HepG2 (cell line): Measurements from ENCODE around the gene ZDHHC3. TPM values are rescaled to one million over a fixed set of nuclear protein-coding genes. Genes with fewer than 3 reads are reported as not detected.
A peak's percentile ranks its signal among the peaks of the same experiment; 100 is the strongest.

Source experiments
- CREM ChIP-seq, 2 experiments: sonication (generic) in 1 of 2; formaldehyde crosslinking in 1 of 2; IDR thresholded peaks; 2 replicates each; pipeline versions ENCODE4 v1.4.0 to v1.6.1; 2016 to 2020; ENCODE audit warnings: antibody characterized with exemption in 1 of 2, mild to moderate bottlenecking in 1 of 2, missing genetic modification reagents in 1 of 2
- FOXP1 ChIP-seq, 2 experiments: fragments of 450-650 bp in 1 of 2; IDR thresholded peaks; 2 replicates each; pipeline ENCODE4 v1.6.1; 2017 to 2018; ENCODE audit warnings: antibody characterized with exemption in 1 of 2
- MATR3 ChIP-seq: sonication (generic); formaldehyde crosslinking; IDR thresholded peaks from 2 replicates; pipeline ENCODE4 v1.4.0; 2020; ENCODE audit warnings: missing genetic modification reagents
- NCOR1 ChIP-seq: fragments of 200-600 bp; sonication (generic); IDR thresholded peaks from 2 replicates; pipeline ENCODE4 v1.7.0; 2017; ENCODE audit warnings: antibody characterized with exemption, low read length, borderline replicate concordance
- NR2F6 ChIP-seq, 2 experiments: IDR thresholded peaks; 2 replicates each; pipeline ENCODE4 v1.6.1; 2016; ENCODE audit warnings: antibody characterized with exemption in 1 of 2, mild to moderate bottlenecking in 1 of 2
- SOX6 ChIP-seq, 2 experiments: fragments of 450-650 bp in 1 of 2; sonication (generic) in 1 of 2; formaldehyde crosslinking in 1 of 2; IDR thresholded peaks; 2 replicates each; pipeline versions ENCODE4 v1.4.0 to v1.6.1; 2017 to 2020; ENCODE audit warnings: antibody characterized with exemption in 1 of 2, mild to moderate bottlenecking in 1 of 2, missing genetic modification reagents in 1 of 2
- TCF7 ChIP-seq: sonication (generic); IDR thresholded peaks from 2 replicates; pipeline ENCODE4 v1.6.1; 2016; ENCODE audit warnings: antibody characterized with exemption, low read depth
- ZBTB46 ChIP-seq: sonication (generic); formaldehyde crosslinking; IDR thresholded peaks from 2 replicates; pipeline ENCODE4 v1.4.0; 2020; ENCODE audit warnings: mild to moderate bottlenecking, missing genetic modification reagents, borderline replicate concordance
- ZFP62 ChIP-seq: sonication (generic); formaldehyde crosslinking; IDR thresholded peaks from 2 replicates; pipeline ENCODE4 v1.4.0; 2020; ENCODE audit warnings: missing genetic modification reagents
- ZNF703 ChIP-seq: sonication (generic); formaldehyde crosslinking; IDR thresholded peaks from 2 replicates; pipeline ENCODE4 v1.5.1; 2020; ENCODE audit warnings: missing genetic modification reagents, mild to moderate bottlenecking, moderate library complexity, borderline replicate concordance
- ZNF788 ChIP-seq: sonication (generic); formaldehyde crosslinking; IDR thresholded peaks from 2 replicates; pipeline ENCODE4 v1.5.0; 2020; ENCODE audit warnings: mild to moderate bottlenecking, missing genetic modification reagents, borderline replicate concordance
- ZNF83 ChIP-seq: sonication (generic); formaldehyde crosslinking; IDR thresholded peaks from 2 replicates; pipeline ENCODE4 v1.4.0; 2020; ENCODE audit warnings: missing genetic modification reagents, mild to moderate bottlenecking, borderline replicate concordance
- polyA plus RNA-seq, 8 experiments: library from polyadenylated mRNA; depleted of rRNA in 3 of 8; stranded (reverse) in 7 of 8; unstranded in 1 of 8; fragments of >200 nt; fragmentation: Illumina TruSeq in 4 of 8; extraction: Trizol in 4 of 8; gene quantifications; 2 replicates each; pipeline versions ENCODE4 v1.2.1 to v1.2.3, GENCODE V29; 2011 to 2016; ENCODE audit warnings: low read depth in 4 of 8, missing spikeins in 1 of 8, mixed read lengths in 1 of 8; ENCODE audit not compliant: insufficient read depth in 1 of 8
- total RNA-seq, 5 experiments: library from RNA; depleted of rRNA; stranded (reverse); fragments of >200 nt; fragmentation: Illumina TruSeq; extraction: Trizol; gene quantifications; 2 replicates each; pipeline ENCODE4 v1.2.3, GENCODE V29; 2016; ENCODE audit warnings: low read depth in 1 of 5
- TF ChIP-seq, protein P1 (sequence below): IDR thresholded peaks from 2 replicates; pipeline ENCODE4 v1.6.1; 2016; ENCODE audit warnings: low read depth, missing genetic modification reagents, missing compliant biosample characterization
- TF ChIP-seq, protein P2 (sequence below): sonication (generic); formaldehyde crosslinking; IDR thresholded peaks from 2 replicates; pipeline ENCODE4 v1.4.0; 2020; ENCODE audit warnings: missing genetic modification reagents, borderline replicate concordance
- TF ChIP-seq, protein P3 (sequence below): sonication (generic); formaldehyde crosslinking; IDR thresholded peaks from 2 replicates; pipeline ENCODE4 v1.9.0; 2022; ENCODE audit warnings: missing genetic modification reagents, mild to moderate bottlenecking, borderline replicate concordance

Gene ZDHHC3
- total and polyA plus RNA-seq, 2 of the 13 experiments (the other 11 are each of a cell fraction or from before 2014, with no cell fraction given), result 44.1 to 65.7 TPM

- TF ChIP-seq, protein P1, sequence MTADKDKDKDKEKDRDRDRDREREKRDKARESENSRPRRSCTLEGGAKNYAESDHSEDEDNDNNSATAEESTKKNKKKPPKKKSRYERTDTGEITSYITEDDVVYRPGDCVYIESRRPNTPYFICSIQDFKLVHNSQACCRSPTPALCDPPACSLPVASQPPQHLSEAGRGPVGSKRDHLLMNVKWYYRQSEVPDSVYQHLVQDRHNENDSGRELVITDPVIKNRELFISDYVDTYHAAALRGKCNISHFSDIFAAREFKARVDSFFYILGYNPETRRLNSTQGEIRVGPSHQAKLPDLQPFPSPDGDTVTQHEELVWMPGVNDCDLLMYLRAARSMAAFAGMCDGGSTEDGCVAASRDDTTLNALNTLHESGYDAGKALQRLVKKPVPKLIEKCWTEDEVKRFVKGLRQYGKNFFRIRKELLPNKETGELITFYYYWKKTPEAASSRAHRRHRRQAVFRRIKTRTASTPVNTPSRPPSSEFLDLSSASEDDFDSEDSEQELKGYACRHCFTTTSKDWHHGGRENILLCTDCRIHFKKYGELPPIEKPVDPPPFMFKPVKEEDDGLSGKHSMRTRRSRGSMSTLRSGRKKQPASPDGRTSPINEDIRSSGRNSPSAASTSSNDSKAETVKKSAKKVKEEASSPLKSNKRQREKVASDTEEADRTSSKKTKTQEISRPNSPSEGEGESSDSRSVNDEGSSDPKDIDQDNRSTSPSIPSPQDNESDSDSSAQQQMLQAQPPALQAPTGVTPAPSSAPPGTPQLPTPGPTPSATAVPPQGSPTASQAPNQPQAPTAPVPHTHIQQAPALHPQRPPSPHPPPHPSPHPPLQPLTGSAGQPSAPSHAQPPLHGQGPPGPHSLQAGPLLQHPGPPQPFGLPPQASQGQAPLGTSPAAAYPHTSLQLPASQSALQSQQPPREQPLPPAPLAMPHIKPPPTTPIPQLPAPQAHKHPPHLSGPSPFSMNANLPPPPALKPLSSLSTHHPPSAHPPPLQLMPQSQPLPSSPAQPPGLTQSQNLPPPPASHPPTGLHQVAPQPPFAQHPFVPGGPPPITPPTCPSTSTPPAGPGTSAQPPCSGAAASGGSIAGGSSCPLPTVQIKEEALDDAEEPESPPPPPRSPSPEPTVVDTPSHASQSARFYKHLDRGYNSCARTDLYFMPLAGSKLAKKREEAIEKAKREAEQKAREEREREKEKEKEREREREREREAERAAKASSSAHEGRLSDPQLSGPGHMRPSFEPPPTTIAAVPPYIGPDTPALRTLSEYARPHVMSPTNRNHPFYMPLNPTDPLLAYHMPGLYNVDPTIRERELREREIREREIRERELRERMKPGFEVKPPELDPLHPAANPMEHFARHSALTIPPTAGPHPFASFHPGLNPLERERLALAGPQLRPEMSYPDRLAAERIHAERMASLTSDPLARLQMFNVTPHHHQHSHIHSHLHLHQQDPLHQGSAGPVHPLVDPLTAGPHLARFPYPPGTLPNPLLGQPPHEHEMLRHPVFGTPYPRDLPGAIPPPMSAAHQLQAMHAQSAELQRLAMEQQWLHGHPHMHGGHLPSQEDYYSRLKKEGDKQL (CRISPR knock-in tag), result no peak
- TF ChIP-seq, protein P2, sequence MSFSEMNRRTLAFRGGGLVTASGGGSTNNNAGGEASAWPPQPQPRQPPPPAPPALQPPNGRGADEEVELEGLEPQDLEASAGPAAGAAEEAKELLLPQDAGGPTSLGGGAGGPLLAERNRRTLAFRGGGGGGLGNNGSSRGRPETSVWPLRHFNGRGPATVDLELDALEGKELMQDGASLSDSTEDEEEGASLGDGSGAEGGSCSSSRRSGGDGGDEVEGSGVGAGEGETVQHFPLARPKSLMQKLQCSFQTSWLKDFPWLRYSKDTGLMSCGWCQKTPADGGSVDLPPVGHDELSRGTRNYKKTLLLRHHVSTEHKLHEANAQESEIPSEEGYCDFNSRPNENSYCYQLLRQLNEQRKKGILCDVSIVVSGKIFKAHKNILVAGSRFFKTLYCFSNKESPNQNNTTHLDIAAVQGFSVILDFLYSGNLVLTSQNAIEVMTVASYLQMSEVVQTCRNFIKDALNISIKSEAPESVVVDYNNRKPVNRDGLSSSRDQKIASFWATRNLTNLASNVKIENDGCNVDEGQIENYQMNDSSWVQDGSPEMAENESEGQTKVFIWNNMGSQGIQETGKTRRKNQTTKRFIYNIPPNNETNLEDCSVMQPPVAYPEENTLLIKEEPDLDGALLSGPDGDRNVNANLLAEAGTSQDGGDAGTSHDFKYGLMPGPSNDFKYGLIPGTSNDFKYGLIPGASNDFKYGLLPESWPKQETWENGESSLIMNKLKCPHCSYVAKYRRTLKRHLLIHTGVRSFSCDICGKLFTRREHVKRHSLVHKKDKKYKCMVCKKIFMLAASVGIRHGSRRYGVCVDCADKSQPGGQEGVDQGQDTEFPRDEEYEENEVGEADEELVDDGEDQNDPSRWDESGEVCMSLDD (CRISPR knock-in tag), result no peak
- TF ChIP-seq ZNF788, result no peak
- TF ChIP-seq, protein P3, sequence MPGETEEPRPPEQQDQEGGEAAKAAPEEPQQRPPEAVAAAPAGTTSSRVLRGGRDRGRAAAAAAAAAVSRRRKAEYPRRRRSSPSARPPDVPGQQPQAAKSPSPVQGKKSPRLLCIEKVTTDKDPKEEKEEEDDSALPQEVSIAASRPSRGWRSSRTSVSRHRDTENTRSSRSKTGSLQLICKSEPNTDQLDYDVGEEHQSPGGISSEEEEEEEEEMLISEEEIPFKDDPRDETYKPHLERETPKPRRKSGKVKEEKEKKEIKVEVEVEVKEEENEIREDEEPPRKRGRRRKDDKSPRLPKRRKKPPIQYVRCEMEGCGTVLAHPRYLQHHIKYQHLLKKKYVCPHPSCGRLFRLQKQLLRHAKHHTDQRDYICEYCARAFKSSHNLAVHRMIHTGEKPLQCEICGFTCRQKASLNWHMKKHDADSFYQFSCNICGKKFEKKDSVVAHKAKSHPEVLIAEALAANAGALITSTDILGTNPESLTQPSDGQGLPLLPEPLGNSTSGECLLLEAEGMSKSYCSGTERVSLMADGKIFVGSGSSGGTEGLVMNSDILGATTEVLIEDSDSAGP, result no peak
- TF ChIP-seq NR2F6 (IDR thresholded peaks at IDR 0.05), result 0 out of 2 replicates have a peak, but pooled peaks have one; percentile 41
- no peak for TF ChIP-seq NR2F6 (CRISPR knock-in tag; IDR thresholded peaks at IDR 0.05)
- TF ChIP-seq TCF7, result peak; percentile 64
- no peak for TF ChIP-seq ZFP62
- no peak for TF ChIP-seq ZNF83
- no peak for TF ChIP-seq ZBTB46 (CRISPR knock-in tag)
- no peak for TF ChIP-seq ZNF703 (CRISPR knock-in tag)
- TF ChIP-seq FOXP1 (IDR thresholded peaks at IDR 0.05), result no peak
- peak; percentile 46; the same call in 1 of the 2 replicates for TF ChIP-seq FOXP1 (CRISPR knock-in tag; IDR thresholded peaks at IDR 0.05)
- TF ChIP-seq CREM (IDR thresholded peaks at IDR 0.05), result no peak
- no peak for TF ChIP-seq CREM (CRISPR knock-in tag; IDR thresholded peaks at IDR 0.05)
- TF ChIP-seq NCOR1, result peak; percentile 40; the same call in 1 of the 2 replicates
- no peak for TF ChIP-seq SOX6 (IDR thresholded peaks at IDR 0.05)
- peak; percentile 76 for TF ChIP-seq SOX6 (CRISPR knock-in tag; IDR thresholded peaks at IDR 0.05)
- TF ChIP-seq MATR3 (CRISPR knock-in tag), result no peak
Observed at GRCh38 chr3:44902628-44903027, 73.3 kb downstream of the ZDHHC3 start (continued).
